Thymus (tissue), 11 donors: ENCODE results near the gene MECR. TPM values are rescaled to one million over a fixed set of nuclear protein-coding genes. Genes with fewer than 3 reads are reported as not detected.
"Not testable (repeated sequence)": the region's sequence is repeated elsewhere in the genome, so short reads cannot be mapped to it uniquely, and the experiment has no call there.

Experiments used
- DNase-seq, 9 donors: peaks; one replicate each; pipeline ENCODE4 v3.0.0-alpha.2; 2013; ENCODE audit warnings: low spot score in 9 of 9, low read depth in 6 of 9, missing footprints in 1 of 9
- H3K27ac ChIP-seq, 2 donors: one replicate each; pipeline ENCODE4 v1.5.1; 2013; ENCODE audit warnings: control low read depth in 1 of 2, low read depth in 1 of 2, low read length in 1 of 2, mild to moderate bottlenecking in 1 of 2, moderate library complexity in 1 of 2
- H3K27me3 ChIP-seq, 2 donors: one replicate each; pipeline ENCODE4 v1.5.1; 2013; ENCODE audit warnings: low read length in 1 of 2; ENCODE audit not compliant: control insufficient read depth in 2 of 2, insufficient read depth in 1 of 2
- H3K36me3 ChIP-seq, 2 donors: one replicate each; pipeline ENCODE4 v1.5.1; 2013; ENCODE audit warnings: low read length in 1 of 2, mild to moderate bottlenecking in 1 of 2, moderate library complexity in 1 of 2; ENCODE audit not compliant: control insufficient read depth in 2 of 2, insufficient read depth in 2 of 2
- H3K4me1 ChIP-seq, 2 donors: one replicate each; pipeline ENCODE4 v1.5.1; 2013; ENCODE audit warnings: low read length in 2 of 2; ENCODE audit not compliant: control insufficient read depth in 2 of 2, insufficient read depth in 2 of 2
- H3K4me3 ChIP-seq, 2 donors: one replicate each; pipeline ENCODE4 v1.5.1; 2013; ENCODE audit warnings: low read length in 2 of 2, control low read depth in 1 of 2, mild to moderate bottlenecking in 1 of 2
- H3K9me3 ChIP-seq, 2 donors: one replicate each; pipeline ENCODE4 v1.5.1; 2013; ENCODE audit warnings: low read length in 1 of 2, mild to moderate bottlenecking in 1 of 2; ENCODE audit not compliant: control insufficient read depth in 2 of 2, insufficient read depth in 1 of 2
- WGBS: extraction: QIAGEN DNeasy Blood & Tissue Kit; methylation state at CpG from one replicate; pipeline ENCODE4 v1.1.7; 2013; 5-methylcytosine and 5-hydroxymethylcytosine counted together
- polyA plus RNA-seq: library from polyadenylated mRNA; stranded (reverse); fragments of 200-250 nt; gene quantifications from one replicate; pipeline ENCODE4 v1.2.3, GENCODE V29; 2013
- total RNA-seq: library from RNA; stranded (reverse); fragments of 120-200 nt; gene quantifications from one replicate; pipeline ENCODE4 v1.2.4, GENCODE V29; 2013
- donor health status: healthy.

MECR gene
- total and polyA plus RNA-seq, 2 donors = 14.3 to 16.5 TPM

- Histone ChIP-seq H3K27ac (peak overlapping the region in 1 of 2 donors; percentile 81), H3K9me3 (peaks cover 0 to 2% of the 10 kb centered on the region in 2 donors), H3K36me3 (no peaks in the 10 kb centered on the region), H3K27me3 (peaks cover 32 to 40% of the 10 kb centered on the region in 2 donors), H3K4me3 (no peak overlapping the region), H3K4me1 (peaks cover 9 to 61% of the 10 kb centered on the region in 2 donors)
- 26% methylated on average over 4 of the region's 4 CpGs for WGBS
- peak in 3 of 9 donors; percentile 67 to 85 (median 71) for DNase-seq
Observed at GRCh38 chr1:29240400-29240837, 9.7 kb upstream of the MECR start.

GRCh38 chr1:29239142-29239541 is 8.4 kb upstream of the MECR start:
- WGBS = 53% methylated on average over 7 of the region's 7 CpGs
- DNase-seq = no peak
- H3K27ac ChIP-seq = no peak overlapping the region

GRCh38 chr1:29238620-29239002 is 7.9 kb upstream of the MECR start:
- DNase-seq = no peak
- peak overlapping the region; percentile 34 to 51 for H3K4me3 ChIP-seq
- peaks cover 9 to 49% of the 10 kb centered on the region in 2 donors for H3K4me1 ChIP-seq
- H3K9me3 ChIP-seq = peaks cover 0 to 2% of the 10 kb centered on the region in 2 donors
- H3K36me3 ChIP-seq = no peaks in the 10 kb centered on the region
- peaks cover 37 to 53% of the 10 kb centered on the region in 2 donors for H3K27me3 ChIP-seq
- H3K27ac ChIP-seq = no peak overlapping the region
- WGBS = 22% methylated on average over 11 of the region's 11 CpGs

More at GRCh38 chr1:29239142-29239541, 8.4 kb upstream of the MECR start:
- peaks cover 37 to 49% of the 10 kb centered on the region in 2 donors for H3K27me3 ChIP-seq
- no peaks in the 10 kb centered on the region for H3K36me3 ChIP-seq
- H3K4me3 ChIP-seq = no peak overlapping the region
- peaks cover 9 to 54% of the 10 kb centered on the region in 2 donors for H3K4me1 ChIP-seq
- H3K9me3 ChIP-seq = peaks cover 0 to 2% of the 10 kb centered on the region in 2 donors

- peak overlapping the region in 1 of 2 donors; percentile 5 for H3K27ac ChIP-seq
- peak overlapping the region; percentile 34 to 51 for H3K4me3 ChIP-seq
- peaks cover 0 to 2% of the 10 kb centered on the region in 2 donors for H3K9me3 ChIP-seq
- peak in 1 of 9 donors; percentile 59 for DNase-seq
- no peaks in the 10 kb centered on the region for H3K36me3 ChIP-seq
- peaks cover 9 to 43% of the 10 kb centered on the region in 2 donors for H3K4me1 ChIP-seq
- 2% methylated on average over 93 of the region's 93 CpGs for WGBS
- H3K27me3 ChIP-seq = peaks cover 37 to 53% of the 10 kb centered on the region in 2 donors
Observed at GRCh38 chr1:29237852-29238619, 7.3 kb upstream of the MECR start.

GRCh38 chr1:29237129-29237821 is 6.5 kb upstream of the MECR start:
- peak in 2 of 9 donors; percentile 40 to 52 for DNase-seq
- 2% methylated on average over 79 of the region's 79 CpGs for WGBS
- H3K9me3 ChIP-seq = peaks cover 0 to 2% of the 10 kb centered on the region in 2 donors
- H3K27me3 ChIP-seq = peaks cover 40 to 56% of the 10 kb centered on the region in 2 donors
- H3K4me1 ChIP-seq = peaks cover 9 to 42% of the 10 kb centered on the region in 2 donors
- no peaks in the 10 kb centered on the region for H3K36me3 ChIP-seq
- no peak overlapping the region for H3K27ac ChIP-seq
- peak overlapping the region; percentile 39 to 51 for H3K4me3 ChIP-seq

- Histone ChIP-seq H3K27ac (no peak overlapping the region), H3K4me1 (peaks cover 9 to 42% of the 10 kb centered on the region in 2 donors), H3K4me3 (peak overlapping the region; percentile 39 to 51), H3K27me3 (peaks cover 40 to 56% of the 10 kb centered on the region in 2 donors), H3K9me3 (peaks cover 0 to 2% of the 10 kb centered on the region in 2 donors), H3K36me3 (no peaks in the 10 kb centered on the region)
- 4% methylated on average over 30 of the region's 30 CpGs for WGBS
- peak in 1 of 9 donors; percentile 55 for DNase-seq
Observed at GRCh38 chr1:29236712-29237128, 6.0 kb upstream of the MECR start.

- Histone ChIP-seq H3K27me3 (peaks cover 40 to 56% of the 10 kb centered on the region in 2 donors), H3K4me3 (peak within 1 kb of the TSS; percentile 39 to 51)
Observed at GRCh38 chr1:29235955-29236711, 5.4 kb upstream of the MECR start, which contains the start of gene PTPRU. Gene PTPRU, plus strand, starts transcription at chr1:29236522. Its CDS starts 123 bp downstream, at chr1:29236645.

GRCh38 chr1:29234881-29235280 is 4.1 kb upstream of the MECR start:
- H3K27ac ChIP-seq, DNase-seq, H3K36me3 ChIP-seq, H3K4me3 ChIP-seq, H3K9me3 ChIP-seq: not testable (repeated sequence)
- H3K27me3 ChIP-seq = peaks cover 40 to 53% of the 10 kb centered on the region in 2 donors
- 92% methylated on average over 9 of the region's 9 CpGs for WGBS
- H3K4me1 ChIP-seq = peaks cover 13 to 36% of the 10 kb centered on the region in 2 donors

More at GRCh38 chr1:29235955-29236711, 5.4 kb upstream of the MECR start, which contains the start of gene PTPRU:
- Histone ChIP-seq H3K4me1 (peaks cover 9 to 40% of the 10 kb centered on the region in 2 donors), H3K27ac (no peak within 1 kb of the TSS), H3K36me3 (no peaks in the 10 kb centered on the region), H3K9me3 (peaks cover 0 to 2% of the 10 kb centered on the region in 2 donors)
- 6% methylated on average over 82 of the region's 82 CpGs for WGBS
- peak in 3 of 9 donors; percentile 73 to 82 (median 79) for DNase-seq
